HG03060 (cell line): ENCODE data around the gene ASCC1.
A peak's percentile ranks its signal among the peaks of the same experiment; 100 is the strongest.

Experiments
- ATAC-seq: cut with Tn5 transposase; IDR thresholded peaks from one replicate; pipeline ENCODE4 v1.9.1; 2021; ENCODE audit warnings: low read depth, moderate number of reproducible peaks; ENCODE audit not compliant: unreplicated experiment

Gene ASCC1

GRCh38 chr10:72215611-72216549 is at the start of gene ASCC1, which contains the start of gene ANAPC16:
TSS of gene ASCC1 (minus strand) at chr10:72216276. CDS start at chr10:72213298, 2,978 bp downstream.
TSS of gene ANAPC16 (plus strand) at chr10:72216012. CDS start at chr10:72223915, 7,903 bp downstream.
- peak; percentile 60 for ATAC-seq

GRCh38 chr10:72265508-72265907 is 49.4 kb upstream of the ASCC1 start:
- ATAC-seq: no peak

GRCh38 chr10:72264536-72264935 is 48.5 kb upstream of the ASCC1 start:
- ATAC-seq: no peak

- ATAC-seq: no peak
These were observed 47.7 kb upstream of the ASCC1 start for GRCh38 chr10:72263613-72264241.

- peak; percentile 4 for ATAC-seq
These were observed 45.8 kb upstream of the ASCC1 start for GRCh38 chr10:72261784-72262404.

- peak; percentile 36 for ATAC-seq
These were observed 45.1 kb upstream of the ASCC1 start for GRCh38 chr10:72260976-72261783.

- ATAC-seq: peak; percentile 33
These were observed 44.3 kb upstream of the ASCC1 start for GRCh38 chr10:72260239-72260975.

- ATAC-seq: no peak
These were observed 43.6 kb upstream of the ASCC1 start for GRCh38 chr10:72259491-72260238.

GRCh38 chr10:72258617-72259016 is 42.5 kb upstream of the ASCC1 start:
- ATAC-seq: no peak

GRCh38 chr10:72257051-72257892 is 41.2 kb upstream of the ASCC1 start:
- no peak for ATAC-seq

GRCh38 chr10:72255977-72256729 is 40.1 kb upstream of the ASCC1 start:
- ATAC-seq: no peak

GRCh38 chr10:72254813-72255568 is 38.9 kb upstream of the ASCC1 start:
- no peak for ATAC-seq

GRCh38 chr10:72253578-72253977 is 37.5 kb upstream of the ASCC1 start:
- ATAC-seq: no peak

- no peak for ATAC-seq
These were observed 36.9 kb upstream of the ASCC1 start for GRCh38 chr10:72252972-72253371.

GRCh38 chr10:72251635-72252034 is 35.6 kb upstream of the ASCC1 start:
- no peak for ATAC-seq

GRCh38 chr10:72250666-72251065 is 34.6 kb upstream of the ASCC1 start:
- no peak for ATAC-seq
